Measurements from ENCODE around the gene IGSF21. TPM values are rescaled to one million over a fixed set of nuclear protein-coding genes. Genes with fewer than 3 reads are reported as not detected.
"Not testable (repeated sequence)": the region's sequence is repeated elsewhere in the genome, so short reads cannot be mapped to it uniquely, and the experiment has no call there.

IGSF21 gene
- total and polyA plus RNA-seq, 10 of the 15 experiments (the other 5 are each of a cell fraction or from before 2014, with no cell fraction given): 0.03 to 0.49 TPM; not detected in 8

GRCh38 chr1:18165640-18166039, 58.0 kb downstream of the IGSF21 start:
- ATAC-seq; DNase-seq (ENCODE audit: low read depth, low spot score); H3K9ac ChIP-seq (ENCODE audit: control insufficient read depth, insufficient read depth, low read length); FAIRE-seq; H3K4me3 ChIP-seq; SMC1A ChIA-PET (ENCODE audit: uncharacterized antibody, unreplicated experiment); CTCF ChIA-PET; in situ Hi-C loops (cut with MboI); H4K20me1 ChIP-seq (ENCODE audit: control insufficient read depth, insufficient read depth); intact Hi-C loops (cut with micrococcal nuclease; ENCODE audit: unreplicated experiment); H3K27me3 ChIP-seq (replicated peaks in 1 of 2; ENCODE audit: control insufficient read depth in 2 of 2, insufficient read depth in 2 of 2, low read length in 1 of 2); H3K36me3 ChIP-seq (ENCODE audit: control insufficient read depth in 2 of 2, insufficient read depth in 2 of 2, low read length in 1 of 2); H2AFZ ChIP-seq (ENCODE audit: control insufficient read depth, low read depth, low read length); H3K79me2 ChIP-seq (ENCODE audit: control insufficient read depth, insufficient read depth, low read length); RAD21 ChIA-PET (ENCODE audit: unreplicated experiment); H3K27ac ChIP-seq (ENCODE audit: control insufficient read depth, insufficient read depth); H3K9me3 ChIP-seq (replicated peaks; ENCODE audit: control insufficient read depth, insufficient read depth, low read length); H3K4me2 ChIP-seq (ENCODE audit: control insufficient read depth, insufficient read depth); BruUV-seq (replicated peaks); POLR2A ChIA-PET; H3K4me1 ChIP-seq (ENCODE audit: control insufficient read depth, insufficient read depth, low read length): not testable (repeated sequence)
- WGBS (ENCODE audit: insufficient coverage, insufficient replicate concordance, low lambda C conversion rate, missing lambda C conversion rate): 0% methylated on average over 2 of the region's 2 CpGs

DNA sequence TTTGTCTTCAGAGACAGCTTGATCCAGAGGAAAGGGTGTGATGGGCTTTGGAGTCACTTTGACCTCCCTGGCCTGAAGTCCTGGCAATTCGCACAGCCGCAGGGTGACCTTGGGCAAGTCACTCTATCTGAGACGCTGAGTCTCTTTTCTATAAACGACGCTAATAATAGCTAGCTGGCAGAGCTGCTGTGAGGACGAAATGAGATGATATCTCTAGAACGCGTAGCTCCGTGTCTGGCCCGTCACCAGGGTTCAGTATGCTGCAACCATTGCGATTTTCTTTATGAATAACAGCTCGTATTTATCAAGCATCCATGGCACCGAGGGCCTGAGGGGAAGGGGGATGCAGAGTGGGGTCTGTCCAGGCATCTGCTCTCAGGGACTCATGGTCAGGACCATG, 58.7 kb downstream of the IGSF21 start:
- Histone ChIP-seq H3K9ac (ENCODE audit: control insufficient read depth, insufficient read depth, low read length) (no peak overlapping the region), H3K9me3 (replicated peaks; ENCODE audit: control insufficient read depth, insufficient read depth, low read length) (no peaks in the 10 kb centered on the region), H3K79me2 (ENCODE audit: control insufficient read depth, insufficient read depth, low read length) (no peaks in the 10 kb centered on the region), H3K27ac (ENCODE audit: control insufficient read depth, insufficient read depth) (no peak overlapping the region), H3K4me1 (ENCODE audit: control insufficient read depth, insufficient read depth, low read length) (no peaks in the 10 kb centered on the region), H3K36me3 (ENCODE audit: control insufficient read depth in 2 of 2, insufficient read depth in 2 of 2, low read length in 1 of 2) (no peaks in the 10 kb centered on the region), H2AFZ (ENCODE audit: control insufficient read depth, low read depth, low read length) (no peak overlapping the region), H3K4me3 (no peak overlapping the region), H4K20me1 (ENCODE audit: control insufficient read depth, insufficient read depth) (no peaks in the 10 kb centered on the region), H3K27me3 (replicated peaks in 1 of 2; ENCODE audit: control insufficient read depth in 2 of 2, insufficient read depth in 2 of 2, low read length in 1 of 2) (peaks cover 0 to 2% of the 10 kb centered on the region in 2 experiments; a peak in 1 of 4 replicates), H3K4me2 (ENCODE audit: control insufficient read depth, insufficient read depth) (no peak overlapping the region)
- CTCF ChIA-PET: no interaction called here
- TF ChIP-seq, protein P1, sequence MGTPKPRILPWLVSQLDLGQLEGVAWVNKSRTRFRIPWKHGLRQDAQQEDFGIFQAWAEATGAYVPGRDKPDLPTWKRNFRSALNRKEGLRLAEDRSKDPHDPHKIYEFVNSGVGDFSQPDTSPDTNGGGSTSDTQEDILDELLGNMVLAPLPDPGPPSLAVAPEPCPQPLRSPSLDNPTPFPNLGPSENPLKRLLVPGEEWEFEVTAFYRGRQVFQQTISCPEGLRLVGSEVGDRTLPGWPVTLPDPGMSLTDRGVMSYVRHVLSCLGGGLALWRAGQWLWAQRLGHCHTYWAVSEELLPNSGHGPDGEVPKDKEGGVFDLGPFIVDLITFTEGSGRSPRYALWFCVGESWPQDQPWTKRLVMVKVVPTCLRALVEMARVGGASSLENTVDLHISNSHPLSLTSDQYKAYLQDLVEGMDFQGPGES (IDR thresholded peaks at IDR 0.05): no peak
- no peak for TF ChIP-seq POU2F2 (IDR thresholded peaks at IDR 0.05; ENCODE audit: borderline replicate concordance, low read depth, low read length)
- SMC1A ChIA-PET (ENCODE audit: uncharacterized antibody, unreplicated experiment): no interaction called here
- POLR2A ChIA-PET: no interaction called here
- BruUV-seq (replicated peaks): no TSS peak
- FAIRE-seq: no peak
- in situ Hi-C loops (cut with MboI): no loop called here
- 30% methylated on average over 13 of the region's 13 CpGs for WGBS (ENCODE audit: insufficient coverage, insufficient replicate concordance, low lambda C conversion rate, missing lambda C conversion rate)
- DNase-seq (ENCODE audit: low read depth, low spot score): no peak
- intact Hi-C loops (cut with micrococcal nuclease; ENCODE audit: unreplicated experiment): no loop called here
- no peak for ATAC-seq
- RAD21 ChIA-PET (ENCODE audit: unreplicated experiment): no interaction called here

Data from GM12878 (cell line).